Heart right ventricle (tissue), 16 donors: ENCODE results near the gene HES7. TPM values are rescaled to one million over a fixed set of nuclear protein-coding genes. Genes with fewer than 3 reads are reported as not detected.

Source experiments
- ATAC-seq, 8 donors: fragments of 200-7000 bp; cut with Tn5 transposase; one replicate each; pipeline ENCODE4 v1.9.1; 2020; ENCODE audit warnings: mild to moderate bottlenecking in 8 of 8, moderate library complexity in 8 of 8, moderate number of reproducible peaks in 1 of 8
- DNase-seq, 2 donors: peaks; one replicate each; pipeline ENCODE4 v3.0.0-alpha.2; 2020
- H3K27ac ChIP-seq, 10 donors: fragments of 200-600 bp; sonication (generic) in 2 of 10; one replicate each; pipeline versions ENCODE4 v1.5.0 to v1.8.0; 2020 to 2022; ENCODE audit warnings: mild to moderate bottlenecking in 3 of 10
- H3K27me3 ChIP-seq, 7 donors: fragments of 200-600 bp; one replicate each; pipeline ENCODE4 v1.8.0; 2021 to 2022; ENCODE audit warnings: mild to moderate bottlenecking in 2 of 7
- H3K36me3 ChIP-seq, 9 donors: fragments of 200-600 bp; sonication (generic) in 1 of 9; one replicate each; pipeline versions ENCODE4 v1.5.0 to v1.8.0; 2020 to 2022; ENCODE audit warnings: mild to moderate bottlenecking in 2 of 9
- H3K4me1 ChIP-seq, 9 donors: fragments of 200-600 bp; sonication (generic) in 1 of 9; one replicate each; pipeline versions ENCODE4 v1.5.0 to v1.8.0; 2020 to 2022; ENCODE audit warnings: mild to moderate bottlenecking in 4 of 9
- H3K4me3 ChIP-seq, 10 donors: fragments of 200-600 bp; sonication (generic) in 2 of 10; one replicate each; pipeline versions ENCODE4 v1.5.0 to v1.8.0; 2020 to 2022; ENCODE audit warnings: mild to moderate bottlenecking in 7 of 10, moderate library complexity in 2 of 10
- H3K9me3 ChIP-seq, 11 donors: fragments of 200-600 bp in 10 of 11; sonication (generic) in 2 of 11; one replicate each; pipeline versions ENCODE4 v1.5.0 to v1.8.0; 2013 to 2022; ENCODE audit warnings: mild to moderate bottlenecking in 2 of 11, control low read depth in 1 of 11, moderate library complexity in 1 of 11
- CTCF ChIP-seq, 9 donors: fragments of 200-600 bp; sonication (generic) in 2 of 9; IDR thresholded peaks; one replicate each; pipeline versions ENCODE4 v1.5.0 to v1.8.0; 2021 to 2022; ENCODE audit warnings: antibody characterized with exemption in 9 of 9, mild to moderate bottlenecking in 5 of 9, moderate library complexity in 1 of 9
- WGBS, 2 donors: extraction: QIAGEN DNeasy Blood & Tissue Kit; methylation state at CpG; one replicate each; pipeline ENCODE4 v1.1.7; 2013; ENCODE audit warnings: inconsistent platforms in 1 of 2; 5-methylcytosine and 5-hydroxymethylcytosine counted together
- intact Hi-C, 10 donors: fragments of 100-400 bp; cut with DNase I; formaldehyde crosslinking; loops; one replicate each; pipeline versions ENCODE4 v1.11.1 to v1.14.2; 2022
- polyA plus RNA-seq, 2 donors: library from polyadenylated mRNA; stranded (reverse); fragments of 200-250 nt; gene quantifications; one replicate each; pipeline ENCODE4 v1.2.3, GENCODE V29; 2013
- total RNA-seq, 10 donors: library from RNA; stranded (reverse); fragmentation: NEBNext Ultra II Directional in 3 of 10; extraction: Animal tissue kit (Norgen Biotek cat#: 25700) in 3 of 10; gene quantifications; one replicate each; pipeline versions ENCODE4 v1.2.1 to v1.2.4, GENCODE V29; 2021 to 2023
- donor health status: Arrhythmogenic right ventricular cardiomyopathy.
- donor health status: ischemic (EF 13 %, LVEDD 7.1; RV severe dilation, severe dysfunction).
- donor health status: healthy with polysubstance abuse.
- donor health status: DM: no; HTN: yes; CAD: no.
- donor health status: DM: no; HTN: no; CAD: no.
- donor health status: ischemic (EF 25% LVEDD 6.9; RV normal size, moderate dysfunction).
- donor health status: ischemic (EF 25% LVEDD 5.7; RV mildly dilated, moderate dysfunction).
- donor health status: healthy.
- donor health status: DM: yes; HTN: yes; CAD: no.
- donor health status: Ischemic cardiomyopathy.
- donor health status: ischemic (EF 35%, LVEDD 5.7; RV mildly dilated, moderate dysfunction).
- donor health status: nonischemic (EF 11% LVEDD 7.7; RV severe dilation, severe dysfunction).
- donor health status: DM: yes; HTN: yes; CAD: no.
- donor health status: PGD.
- donor health status: ischemic (EF 29% LVEDD 5.4; RV normal size, mild dysfunction).
- donor health status: nonischemic (EF 23%, LVEDD 6.1; RV moderate dilation, normal function).

Gene HES7
- total and polyA plus RNA-seq, 12 donors: 0.17 to 1.5 (median 0.42) TPM; not detected in 5

GRCh38 chr17:8153031-8153451 is 29.1 kb upstream of the HES7 start:
- DNase-seq: peak; percentile 13 to 34
- no peak for ATAC-seq
- Histone ChIP-seq H3K27ac (peak overlapping the region; percentile 97 to 100 (median 100)), H3K27me3 (no peaks in the 10 kb centered on the region), H3K4me1 (peaks cover 32 to 80% (median 55%) of the 10 kb centered on the region in 9 donors), H3K36me3 (peaks cover 18 to 34% (median 27%) of the 10 kb centered on the region in 9 donors), H3K4me3 (peak overlapping the region in 8 of 10 donors; percentile 70 to 96 (median 80)), H3K9me3 (no peaks in the 10 kb centered on the region)
- intact Hi-C loops: loop anchor here in 4 of 10 donors (5.0 to 10.0 kb wide), 4 partner anchors 298 to 318 kb away; partner anchors contain the start of genes CYB5D1 (in 1 of the 4), KDM6B (in 1 of the 4), NAA38 (in 1 of the 4) and TMEM88 (in 1 of the 4)
- no peak for TF ChIP-seq CTCF (IDR thresholded peaks at IDR 0.05)
- 50% methylated on average over 7 of the region's 7 CpGs for WGBS, 2 donors

GRCh38 chr17:8152112-8152775 is 28.3 kb upstream of the HES7 start, which contains the start of gene PER1:
TSS of gene PER1 (minus strand) at chr17:8152404. CDS start at chr17:8150706, 1,698 bp downstream.
- H3K36me3 ChIP-seq: peaks cover 26 to 42% (median 35%) of the 10 kb centered on the region in 9 donors
- H3K4me3 ChIP-seq: peak within 1 kb of the TSS; percentile 53 to 96 (median 78)
- TF ChIP-seq CTCF (IDR thresholded peaks at IDR 0.05): no peak
- ATAC-seq (peak; percentile 20 to 69 (median 53)), DNase-seq (peak; percentile 96 to 98)
- intact Hi-C loops: loop anchor here in 4 of 10 donors (5.0 to 10.0 kb wide), 4 partner anchors 297 to 317 kb away; partner anchors contain the start of genes CYB5D1 (in 1 of the 4), KDM6B (in 1 of the 4), NAA38 (in 1 of the 4) and TMEM88 (in 1 of the 4)
- H3K27ac ChIP-seq: peak within 1 kb of the TSS; percentile 97 to 100 (median 100)
- peaks cover 32 to 75% (median 57%) of the 10 kb centered on the region in 9 donors for H3K4me1 ChIP-seq
- H3K27me3 ChIP-seq: no peaks in the 10 kb centered on the region
- WGBS, 2 donors: 1 to 2% methylated on average over 42 of the region's 42 CpGs
- no peaks in the 10 kb centered on the region for H3K9me3 ChIP-seq

GRCh38 chr17:8151641-8152111 is 27.8 kb upstream of the HES7 start:
- H3K4me3 ChIP-seq: peak overlapping the region; percentile 53 to 96 (median 78)
- peak overlapping the region; percentile 97 to 100 (median 100) for H3K27ac ChIP-seq
- peaks cover 29 to 47% (median 41%) of the 10 kb centered on the region in 9 donors for H3K36me3 ChIP-seq
- no peak for TF ChIP-seq CTCF (IDR thresholded peaks at IDR 0.05)
- no peaks in the 10 kb centered on the region for H3K27me3 ChIP-seq
- DNase-seq (peak; percentile 93 to 95), ATAC-seq (peak; percentile 3 to 44 (median 14))
- H3K4me1 ChIP-seq: peaks cover 28 to 72% (median 53%) of the 10 kb centered on the region in 9 donors
- WGBS, 2 donors: 0 to 1% methylated on average over 22 of the region's 22 CpGs
- intact Hi-C loops: loop anchor here in 4 of 10 donors (1.0 to 10.0 kb wide), 5 partner anchors 12 to 317 kb away; partner anchors contain the start of genes CYB5D1 (in 1 of the 4), KDM6B (in 1 of the 4), NAA38 (in 1 of the 4) and TMEM88 (in 1 of the 4)
- H3K9me3 ChIP-seq: no peaks in the 10 kb centered on the region

GRCh38 chr17:8151120-8151640 is 27.3 kb upstream of the HES7 start:
- Histone ChIP-seq H3K4me1 (peaks cover 28 to 76% (median 53%) of the 10 kb centered on the region in 9 donors), H3K27ac (peak overlapping the region; percentile 97 to 100 (median 100)), H3K36me3 (peaks cover 34 to 52% (median 45%) of the 10 kb centered on the region in 9 donors), H3K27me3 (no peaks in the 10 kb centered on the region), H3K4me3 (peak overlapping the region; percentile 53 to 96 (median 78)), H3K9me3 (no peaks in the 10 kb centered on the region)
- DNase-seq: peak; percentile 94 to 96
- peak; percentile 44 to 62 (median 52) for ATAC-seq
- intact Hi-C loops: loop anchor here in 4 of 10 donors (1.0 to 10.0 kb wide), 5 partner anchors 12 to 316 kb away; partner anchors contain the start of genes CYB5D1 (in 1 of the 4), KDM6B (in 1 of the 4), NAA38 (in 1 of the 4) and TMEM88 (in 1 of the 4)
- TF ChIP-seq CTCF (IDR thresholded peaks at IDR 0.05): no peak
- WGBS, 2 donors: 1% methylated on average over 36 to 38 of the region's 38 CpGs
